Fibroblast of skin of right quadriceps (primary cell): ENCODE measurements around the gene KIN.
"Not testable (repeated sequence)": the region's sequence is repeated elsewhere in the genome, so short reads cannot be mapped to it uniquely, and the experiment has no call there.

Experiments
- DNase-seq: peaks from one replicate; pipeline ENCODE4 v3.0.0-alpha.2; 2013

Gene KIN

GRCh38 chr10:7794251-7795026 is 6.6 kb upstream of the KIN start:
- no peak for DNase-seq

GRCh38 chr10:7792541-7792940 is 4.7 kb upstream of the KIN start:
- DNase-seq, result no peak

GRCh38 chr10:7789390-7789789 is 1.6 kb upstream of the KIN start:
- no peak for DNase-seq

GRCh38 chr10:7788639-7789286 is 970 bp upstream of the KIN start:
- DNase-seq, result peak; percentile 20

GRCh38 chr10:7787150-7787856 is 490 bp downstream of the KIN start:
- no peak for DNase-seq

- DNase-seq, result no peak
Measured at GRCh38 chr10:7786430-7786829, 1.4 kb downstream of the KIN start.

GRCh38 chr10:7782194-7782593 is 5.6 kb downstream of the KIN start:
- DNase-seq, result not testable (repeated sequence)

- no peak for DNase-seq
Measured at GRCh38 chr10:7776777-7777176, 11.0 kb downstream of the KIN start.

- DNase-seq, result no peak
Measured at GRCh38 chr10:7773845-7774801, 13.7 kb downstream of the KIN start.

- no peak for DNase-seq
Measured at GRCh38 chr10:7768417-7768816, 19.4 kb downstream of the KIN start.

- DNase-seq, result peak; percentile 21
Measured at GRCh38 chr10:7767209-7767608, 20.6 kb downstream of the KIN start.

- DNase-seq, result no peak
Measured at GRCh38 chr10:7766241-7766640, 21.6 kb downstream of the KIN start.

GRCh38 chr10:7763929-7764328 is 23.9 kb downstream of the KIN start:
- DNase-seq, result no peak

GRCh38 chr10:7756360-7756992 is 31.3 kb downstream of the KIN start:
- peak; percentile 4 for DNase-seq

GRCh38 chr10:7755103-7755502 is 32.7 kb downstream of the KIN start:
- DNase-seq, result no peak

GRCh38 chr10:7752251-7752650 is 35.5 kb downstream of the KIN start:
- no peak for DNase-seq

GRCh38 chr10:7750222-7750621 is 37.6 kb downstream of the KIN start:
- DNase-seq, result no peak

GRCh38 chr10:7748637-7749036 is 39.2 kb downstream of the KIN start:
- DNase-seq, result peak; percentile 2

- no peak for DNase-seq
Measured at GRCh38 chr10:7744307-7744706, 43.5 kb downstream of the KIN start.

GRCh38 chr10:7738536-7739407 is 49.0 kb downstream of the KIN start:
- DNase-seq, result no peak

GRCh38 chr10:7734821-7735220 is 53.0 kb downstream of the KIN start:
- DNase-seq, result no peak
